ENCODE measurements around the gene ZSCAN20. TPM values are rescaled to one million over a fixed set of nuclear protein-coding genes. Genes with fewer than 3 reads are reported as not detected.

Gene ZSCAN20
- total RNA-seq, 1 experiment from 2014 or later, result 3.9 TPM

DNA sequence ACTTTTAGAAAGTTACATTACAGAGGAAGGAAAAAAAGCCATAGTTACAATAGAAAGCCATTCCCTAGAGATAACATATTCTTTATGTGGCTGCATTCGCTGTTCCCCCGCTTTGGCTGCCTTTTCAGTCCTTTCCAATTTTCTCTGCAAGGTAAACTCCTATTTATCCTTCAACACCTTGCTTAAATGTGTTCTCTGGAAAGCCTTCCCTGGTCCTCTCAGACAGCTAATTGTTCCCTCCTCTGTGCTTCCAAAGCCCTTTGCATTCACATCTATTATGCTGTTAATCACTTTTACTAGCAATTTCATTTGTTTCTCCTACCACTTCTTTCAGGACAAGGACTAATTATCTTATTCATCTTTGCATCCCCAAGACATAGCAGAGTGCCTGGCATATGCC lies 43.1 kb upstream of the ZSCAN20 start:
- peaks cover 4% of the 10 kb centered on the region; the same call in 1 of the 2 replicates for H3K4me1 ChIP-seq (ENCODE audit: insufficient read depth, low read length)

More for the DNA sequence above, 43.1 kb upstream of the ZSCAN20 start:
- no peak overlapping the region for H2AFZ ChIP-seq (ENCODE audit: low read length)
- Mint-ChIP-seq H3K4me3 (no peak overlapping the region), H3K4me1 (peaks cover 7 to 11% of the 10 kb centered on the region in 2 experiments), H3K9me3 (no peaks in the 10 kb centered on the region), H3K36me3 (ENCODE audit: insufficient read depth in 1 of 3, low read depth in 3 of 3) (no peaks in the 10 kb centered on the region), H3K27ac (no peak overlapping the region), H3K27me3 (ENCODE audit: low read depth) (peaks cover 10% of the 10 kb centered on the region)
- no peak overlapping the region for H2BK15ac ChIP-seq (ENCODE audit: low read depth, low read length)
- no peak overlapping the region for H3K23ac ChIP-seq (ENCODE audit: insufficient read length, low read depth, low read length)
- no peak overlapping the region for H2BK5ac ChIP-seq (ENCODE audit: insufficient read length, low read length)
- TF ChIP-seq, protein P1, sequence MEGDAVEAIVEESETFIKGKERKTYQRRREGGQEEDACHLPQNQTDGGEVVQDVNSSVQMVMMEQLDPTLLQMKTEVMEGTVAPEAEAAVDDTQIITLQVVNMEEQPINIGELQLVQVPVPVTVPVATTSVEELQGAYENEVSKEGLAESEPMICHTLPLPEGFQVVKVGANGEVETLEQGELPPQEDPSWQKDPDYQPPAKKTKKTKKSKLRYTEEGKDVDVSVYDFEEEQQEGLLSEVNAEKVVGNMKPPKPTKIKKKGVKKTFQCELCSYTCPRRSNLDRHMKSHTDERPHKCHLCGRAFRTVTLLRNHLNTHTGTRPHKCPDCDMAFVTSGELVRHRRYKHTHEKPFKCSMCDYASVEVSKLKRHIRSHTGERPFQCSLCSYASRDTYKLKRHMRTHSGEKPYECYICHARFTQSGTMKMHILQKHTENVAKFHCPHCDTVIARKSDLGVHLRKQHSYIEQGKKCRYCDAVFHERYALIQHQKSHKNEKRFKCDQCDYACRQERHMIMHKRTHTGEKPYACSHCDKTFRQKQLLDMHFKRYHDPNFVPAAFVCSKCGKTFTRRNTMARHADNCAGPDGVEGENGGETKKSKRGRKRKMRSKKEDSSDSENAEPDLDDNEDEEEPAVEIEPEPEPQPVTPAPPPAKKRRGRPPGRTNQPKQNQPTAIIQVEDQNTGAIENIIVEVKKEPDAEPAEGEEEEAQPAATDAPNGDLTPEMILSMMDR (conservative IDR thresholded peaks at IDR 0.05), result no peak
- no peak for DNase-seq
- H2AK5ac ChIP-seq (ENCODE audit: insufficient read length, low read length), result no peak overlapping the region
- H3K79me2 ChIP-seq (ENCODE audit: insufficient read depth, low read length), result no peaks in the 10 kb centered on the region
- H2BK20ac ChIP-seq (ENCODE audit: low read depth, low read length, poor library complexity, severe bottlenecking), result no peak overlapping the region
- no peak overlapping the region for H2BK12ac ChIP-seq (ENCODE audit: insufficient read length, low read depth, low read length)
- H3K18ac ChIP-seq (ENCODE audit: insufficient read length, low read depth, low read length), result no peak overlapping the region
- H3K14ac ChIP-seq (ENCODE audit: insufficient read depth, low read length), result no peak overlapping the region
- no peaks in the 10 kb centered on the region for H3K79me1 ChIP-seq (ENCODE audit: insufficient read depth, low read depth, low read length, poor library complexity, severe bottlenecking)
- no peak overlapping the region for H3T11ph ChIP-seq (ENCODE audit: low read length)
- WGBS (ENCODE audit: extremely low coverage, insufficient read length, low lambda C conversion rate), result no CpG with 5 or more reads among the region's 2 CpGs
- no peak overlapping the region for H3K56ac ChIP-seq (ENCODE audit: insufficient read length, low read depth, low read length)
- no peak overlapping the region for H4K5ac ChIP-seq (ENCODE audit: insufficient read length, low read depth, low read length)
- no peaks in the 10 kb centered on the region for H4K20me1 ChIP-seq (ENCODE audit: control insufficient read depth, insufficient read depth, insufficient read length)
- peaks cover 7% of the 10 kb centered on the region; the same call in 1 of the 2 replicates for H3K27me3 ChIP-seq (ENCODE audit: insufficient read depth, low read length)
- no peak overlapping the region for H4K91ac ChIP-seq (ENCODE audit: insufficient read length, low read depth, low read length)
- H3K27ac ChIP-seq (ENCODE audit: insufficient read length, low read depth, low read length), result no peak overlapping the region
- no peak overlapping the region for H3K9ac ChIP-seq (ENCODE audit: extremely low read depth, insufficient read length, low read length)
- no peak overlapping the region for H3K4ac ChIP-seq (ENCODE audit: low read depth, low read length)
- H3K23me2 ChIP-seq (ENCODE audit: insufficient read length, low read depth, low read length, poor library complexity, severe bottlenecking), result peaks cover 6% of the 10 kb centered on the region
- H3K4me2 ChIP-seq (ENCODE audit: insufficient read depth, insufficient read length, low read length), result peak overlapping the region; percentile 85
- H4K8ac ChIP-seq (replicated peaks; ENCODE audit: insufficient read length, low read depth, low read length), result no peak overlapping the region
- H2BK120ac ChIP-seq (ENCODE audit: low read depth, low read length, poor library complexity, severe bottlenecking), result no peak overlapping the region
- no peaks in the 10 kb centered on the region for H3K9me3 ChIP-seq (ENCODE audit: control insufficient read depth, low read depth, low read length)
